ENCODE results near the gene CD1D. TPM values are rescaled to one million over a fixed set of nuclear protein-coding genes. Genes with fewer than 3 reads are reported as not detected.

CD1D gene
- total RNA-seq, 1 experiment from 2014 or later, result not detected

- H3K4me1 ChIP-seq (ENCODE audit: control insufficient read depth in 1 of 2, insufficient read depth in 2 of 2, low read length in 2 of 2), result peaks cover 3 to 17% of the 10 kb centered on the region in 2 experiments; a peak in 3 of 4 replicates
- no peaks in the 10 kb centered on the region for H3K9me3 ChIP-seq (ENCODE audit: control insufficient read depth in 1 of 2, insufficient read depth in 1 of 2, low read depth in 1 of 2, low read length in 2 of 2)
- ATAC-seq (no peak), DNase-seq (ENCODE audit: low read depth, low spot score) (no peak)
- no peak overlapping the region for H3K4me3 ChIP-seq (replicated peaks in 1 of 2; ENCODE audit: low read depth in 1 of 2, low read length in 2 of 2)
- RAD21 ChIA-PET (ENCODE audit: low non-redundant PET in 1 of 2, low total read pairs in 2 of 2, uncharacterized antibody in 2 of 2, unreplicated experiment in 2 of 2), result no interaction called here
- intact Hi-C loops (cut with micrococcal nuclease), result no loop called here
- no peak overlapping the region for H3K27ac ChIP-seq (ENCODE audit: low read depth, low read length)
- TF ChIP-seq SRF (IDR thresholded peaks at IDR 0.05; ENCODE audit: low read depth), result no peak
- no TSS peak for BruUV-seq (replicated peaks)
- no peaks in the 10 kb centered on the region for H3K27me3 ChIP-seq (ENCODE audit: insufficient read depth, low read length)
- H3K9ac ChIP-seq (ENCODE audit: low read length), result no peak overlapping the region
- no peaks in the 10 kb centered on the region for H3K36me3 ChIP-seq (ENCODE audit: control insufficient read depth in 1 of 2, insufficient read depth in 2 of 2, low read length in 2 of 2)
- H3K79me2 ChIP-seq (ENCODE audit: insufficient read depth, low read length), result no peaks in the 10 kb centered on the region
- no peak overlapping the region for H2AFZ ChIP-seq (ENCODE audit: low read depth, low read length, poor library complexity, severe bottlenecking)
- CTCF ChIA-PET, result no interaction called here
- POLR2A ChIA-PET, result no interaction called here
- no peaks in the 10 kb centered on the region for H3K9me2 ChIP-seq (ENCODE audit: insufficient read depth)
- no peak overlapping the region for H3K4me2 ChIP-seq (ENCODE audit: low read length)
- no peaks in the 10 kb centered on the region for H4K20me1 ChIP-seq (ENCODE audit: insufficient read depth)
These were observed 33.3 kb upstream of the CD1D start for GRCh38 chr1:158147401-158147800.

GRCh38 chr1:158147869-158148268 is 32.8 kb upstream of the CD1D start:
- no peak overlapping the region for H2AFZ ChIP-seq (ENCODE audit: low read depth, low read length, poor library complexity, severe bottlenecking)
- no peaks in the 10 kb centered on the region for H3K9me3 ChIP-seq (ENCODE audit: control insufficient read depth in 1 of 2, insufficient read depth in 1 of 2, low read depth in 1 of 2, low read length in 2 of 2)
- ATAC-seq (no peak), DNase-seq (ENCODE audit: low read depth, low spot score) (no peak)
- no peaks in the 10 kb centered on the region for H3K79me2 ChIP-seq (ENCODE audit: insufficient read depth, low read length)
- CTCF ChIA-PET, result no interaction called here
- H3K4me2 ChIP-seq (ENCODE audit: low read length), result no peak overlapping the region
- H3K9ac ChIP-seq (ENCODE audit: low read length), result no peak overlapping the region
- no peaks in the 10 kb centered on the region for H3K27me3 ChIP-seq (ENCODE audit: insufficient read depth, low read length)
- BruUV-seq (replicated peaks), result no TSS peak
- H4K20me1 ChIP-seq (ENCODE audit: insufficient read depth), result no peaks in the 10 kb centered on the region
- RAD21 ChIA-PET (ENCODE audit: low non-redundant PET in 1 of 2, low total read pairs in 2 of 2, uncharacterized antibody in 2 of 2, unreplicated experiment in 2 of 2), result no interaction called here
- no peaks in the 10 kb centered on the region for H3K9me2 ChIP-seq (ENCODE audit: insufficient read depth)
- no peak overlapping the region for H3K4me3 ChIP-seq (replicated peaks in 1 of 2; ENCODE audit: low read depth in 1 of 2, low read length in 2 of 2)
- TF ChIP-seq CEBPB (IDR thresholded peaks at IDR 0.05; ENCODE audit: low read depth) (no peak), ZNF274 (IDR thresholded peaks at IDR 0.05; ENCODE audit: low read depth, low read length) (no peak), TCF7L2 (IDR thresholded peaks at IDR 0.05; ENCODE audit: borderline replicate concordance, extremely low read depth, insufficient read depth, insufficient read length) (no peak), CBX3 (IDR thresholded peaks at IDR 0.05; ENCODE audit: low read depth) (no peak), POLR2A (IDR thresholded peaks at IDR 0.05; ENCODE audit: borderline replicate concordance, extremely low read depth, insufficient read depth, insufficient read length) (no peak), YY1 (IDR thresholded peaks at IDR 0.05; ENCODE audit: extremely low read depth, insufficient replicate concordance, low read depth, low read length) (no peak), EZH2phosphoT487 (IDR thresholded peaks at IDR 0.05; ENCODE audit: borderline replicate concordance) (no peak), RAD21 (IDR thresholded peaks at IDR 0.05; ENCODE audit: low read depth) (no peak), FOSL1 (IDR thresholded peaks at IDR 0.05; ENCODE audit: low read depth) (no peak), MAX (IDR thresholded peaks at IDR 0.05) (no peak), ZBTB33 (IDR thresholded peaks at IDR 0.05; ENCODE audit: extremely low read depth, insufficient replicate concordance, low read length) (no peak), SP1 (IDR thresholded peaks at IDR 0.05; ENCODE audit: low read depth) (no peak), CTCF (IDR thresholded peaks at IDR 0.05 in 2 of 3, conservative IDR thresholded peaks at IDR 0.05 in 1 of 3; ENCODE audit: borderline replicate concordance in 1 of 3, insufficient read depth in 1 of 3, low read depth in 2 of 3, low read length in 2 of 3) (no peak), EZH2 (IDR thresholded peaks at IDR 0.05) (no peak)
- no peak overlapping the region for H3K27ac ChIP-seq (ENCODE audit: low read depth, low read length)
- POLR2A ChIA-PET, result no interaction called here
- H3K4me1 ChIP-seq (ENCODE audit: control insufficient read depth in 1 of 2, insufficient read depth in 2 of 2, low read length in 2 of 2), result peaks cover 3 to 17% of the 10 kb centered on the region in 2 experiments; a peak in 3 of 4 replicates
- intact Hi-C loops (cut with micrococcal nuclease), result no loop called here
- H3K36me3 ChIP-seq (ENCODE audit: control insufficient read depth in 1 of 2, insufficient read depth in 2 of 2, low read length in 2 of 2), result no peaks in the 10 kb centered on the region

All from HCT116 (cell line).